Esophagus squamous epithelium (tissue), 4 donors: ENCODE measurements around the gene NUDT19.

Source experiments
- POLR2A ChIP-seq, 4 donors: fragments of 450-650 bp; IDR thresholded peaks; one replicate each; pipeline ENCODE4 v1.6.1; 2017; ENCODE audit warnings: antibody characterized with exemption in 4 of 4, mild to moderate bottlenecking in 4 of 4, moderate library complexity in 3 of 4
- TF ChIP-seq, protein P1 (sequence below), 6 experiments: fragments of 450-650 bp in 4 of 6; fragments of 200-600 bp in 2 of 6; sonication (generic) in 2 of 6; IDR thresholded peaks; one replicate each; pipeline ENCODE4 v1.5.1; 2016 to 2019; ENCODE audit warnings: antibody characterized with exemption in 6 of 6, mild to moderate bottlenecking in 4 of 6, moderate library complexity in 4 of 6

DNA sequence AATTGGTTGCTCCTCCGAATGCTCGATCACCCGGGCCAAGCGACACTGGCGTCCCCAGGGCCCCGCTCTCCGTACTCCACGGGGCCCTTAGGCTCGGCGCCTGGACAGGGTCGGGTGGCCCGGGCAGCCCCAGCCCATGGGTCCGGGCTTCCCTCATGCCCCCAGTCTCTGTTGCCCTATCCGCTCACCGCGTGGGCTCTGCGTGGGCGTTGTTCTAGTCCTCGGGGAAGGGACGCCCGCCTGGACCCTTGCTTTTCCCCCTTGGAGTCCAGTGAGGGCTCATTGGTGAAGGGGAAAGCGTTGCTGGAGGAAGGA lies 29.3 kb downstream of the NUDT19 start:
- TF ChIP-seq, protein P1, sequence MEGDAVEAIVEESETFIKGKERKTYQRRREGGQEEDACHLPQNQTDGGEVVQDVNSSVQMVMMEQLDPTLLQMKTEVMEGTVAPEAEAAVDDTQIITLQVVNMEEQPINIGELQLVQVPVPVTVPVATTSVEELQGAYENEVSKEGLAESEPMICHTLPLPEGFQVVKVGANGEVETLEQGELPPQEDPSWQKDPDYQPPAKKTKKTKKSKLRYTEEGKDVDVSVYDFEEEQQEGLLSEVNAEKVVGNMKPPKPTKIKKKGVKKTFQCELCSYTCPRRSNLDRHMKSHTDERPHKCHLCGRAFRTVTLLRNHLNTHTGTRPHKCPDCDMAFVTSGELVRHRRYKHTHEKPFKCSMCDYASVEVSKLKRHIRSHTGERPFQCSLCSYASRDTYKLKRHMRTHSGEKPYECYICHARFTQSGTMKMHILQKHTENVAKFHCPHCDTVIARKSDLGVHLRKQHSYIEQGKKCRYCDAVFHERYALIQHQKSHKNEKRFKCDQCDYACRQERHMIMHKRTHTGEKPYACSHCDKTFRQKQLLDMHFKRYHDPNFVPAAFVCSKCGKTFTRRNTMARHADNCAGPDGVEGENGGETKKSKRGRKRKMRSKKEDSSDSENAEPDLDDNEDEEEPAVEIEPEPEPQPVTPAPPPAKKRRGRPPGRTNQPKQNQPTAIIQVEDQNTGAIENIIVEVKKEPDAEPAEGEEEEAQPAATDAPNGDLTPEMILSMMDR (IDR thresholded peaks at IDR 0.05), result no peak
- TF ChIP-seq POLR2A (IDR thresholded peaks at IDR 0.05), result no peak
